KMS-11 (cell line): ENCODE data around the gene CPLANE1.

ENCODE experiments used
- H2AFZ ChIP-seq: fragments of 200-600 bp; sonication (generic); 2 replicates; pipeline ENCODE4 v1.6.1; 2016; ENCODE audit warnings: antibody characterized with exemption, mixed run types, low read depth
- H3K27ac ChIP-seq: fragments of 200-600 bp; sonication (generic); 2 replicates; pipeline ENCODE4 v1.6.1; 2016; ENCODE audit warnings: mild to moderate bottlenecking, mixed run types
- H3K27me3 ChIP-seq: fragments of 200-600 bp; sonication (generic); 2 replicates; pipeline ENCODE4 v1.6.1; 2017; ENCODE audit warnings: mild to moderate bottlenecking, low read depth, mixed run types, moderate library complexity; ENCODE audit not compliant: insufficient read depth
- H3K36me3 ChIP-seq: fragments of 200-600 bp; sonication (generic); 2 replicates; pipeline ENCODE4 v1.6.1; 2017; ENCODE audit warnings: mild to moderate bottlenecking, mixed run types; ENCODE audit not compliant: insufficient read depth
- H3K4me1 ChIP-seq: fragments of 200-600 bp; sonication (generic); 2 replicates; pipeline ENCODE4 v1.6.1; 2016; ENCODE audit warnings: mild to moderate bottlenecking, low read depth, mixed run types; ENCODE audit not compliant: poor library complexity, severe bottlenecking
- H3K4me2 ChIP-seq: fragments of 200-600 bp; sonication (generic); 2 replicates; pipeline ENCODE4 v1.7.0; 2016; ENCODE audit warnings: mild to moderate bottlenecking, mixed run types
- H3K4me3 ChIP-seq: fragments of 200-600 bp; sonication (generic); IDR thresholded peaks from 2 replicates; pipeline ENCODE4 v1.6.1; 2017; ENCODE audit warnings: low read depth, low read length, mixed read lengths; ENCODE audit not compliant: insufficient read depth
- H3K79me2 ChIP-seq: fragments of 200-600 bp; sonication (generic); 2 replicates; pipeline ENCODE4 v1.6.1; 2016; ENCODE audit warnings: low read depth, mixed run types; ENCODE audit not compliant: insufficient read depth
- H3K9ac ChIP-seq: fragments of 200-600 bp; sonication (generic); 2 replicates; pipeline ENCODE4 v1.6.1; 2016; ENCODE audit warnings: mild to moderate bottlenecking, mixed run types
- H4K20me1 ChIP-seq: fragments of 200-600 bp; sonication (generic); 2 replicates; pipeline ENCODE4 v1.6.1; 2016; ENCODE audit warnings: mild to moderate bottlenecking, mixed run types; ENCODE audit not compliant: insufficient read depth
- TF ChIP-seq, protein P1 (sequence below): fragments of 200-600 bp; sonication (generic); conservative IDR thresholded peaks from 2 replicates; pipeline ENCODE4 v1.6.1; 2017; ENCODE audit warnings: low read depth, mild to moderate bottlenecking, antibody characterized with exemption, low read length, moderate library complexity, mixed read lengths

Gene CPLANE1

DNA sequence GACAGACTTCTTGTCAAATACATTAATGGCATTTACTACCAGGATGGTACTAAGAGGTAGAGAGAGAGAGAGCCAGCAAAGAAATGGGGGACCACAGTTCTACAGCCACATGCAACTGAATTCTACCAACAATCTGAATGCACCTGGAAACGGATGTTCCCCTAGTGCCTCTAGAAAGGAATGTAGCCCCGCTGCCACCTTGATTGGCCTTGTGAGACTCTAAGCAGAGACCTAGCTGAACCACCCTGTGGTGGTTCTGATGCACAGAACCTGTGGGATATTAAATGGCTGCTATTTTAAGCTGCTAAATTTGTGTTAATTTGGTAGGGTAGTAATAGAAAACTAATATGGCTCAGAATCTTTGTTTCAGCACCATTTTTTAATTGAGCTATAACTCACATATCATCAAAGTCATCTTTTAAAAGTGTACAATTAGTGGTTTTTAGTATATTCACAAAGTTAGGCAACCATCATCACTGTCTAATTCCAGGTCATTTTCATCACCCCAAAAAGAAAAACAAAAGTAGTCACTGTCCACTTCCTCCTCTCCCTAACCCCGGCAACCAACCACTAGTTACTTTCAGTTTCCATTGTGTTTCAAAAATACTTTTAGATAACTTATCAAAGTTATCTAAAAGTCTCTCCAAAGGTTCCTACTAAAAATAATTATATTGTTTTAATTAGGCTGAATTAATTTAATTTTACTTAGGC is 51.7 kb downstream of the CPLANE1 start:
- H3K27ac ChIP-seq, result peak overlapping the region; percentile 35; the same call in 1 of the 2 replicates
- H3K27me3 ChIP-seq, result no peaks in the 10 kb centered on the region
- H3K4me2 ChIP-seq, result peak overlapping the region; percentile 99
- H3K9ac ChIP-seq, result no peak overlapping the region
- TF ChIP-seq, protein P1, sequence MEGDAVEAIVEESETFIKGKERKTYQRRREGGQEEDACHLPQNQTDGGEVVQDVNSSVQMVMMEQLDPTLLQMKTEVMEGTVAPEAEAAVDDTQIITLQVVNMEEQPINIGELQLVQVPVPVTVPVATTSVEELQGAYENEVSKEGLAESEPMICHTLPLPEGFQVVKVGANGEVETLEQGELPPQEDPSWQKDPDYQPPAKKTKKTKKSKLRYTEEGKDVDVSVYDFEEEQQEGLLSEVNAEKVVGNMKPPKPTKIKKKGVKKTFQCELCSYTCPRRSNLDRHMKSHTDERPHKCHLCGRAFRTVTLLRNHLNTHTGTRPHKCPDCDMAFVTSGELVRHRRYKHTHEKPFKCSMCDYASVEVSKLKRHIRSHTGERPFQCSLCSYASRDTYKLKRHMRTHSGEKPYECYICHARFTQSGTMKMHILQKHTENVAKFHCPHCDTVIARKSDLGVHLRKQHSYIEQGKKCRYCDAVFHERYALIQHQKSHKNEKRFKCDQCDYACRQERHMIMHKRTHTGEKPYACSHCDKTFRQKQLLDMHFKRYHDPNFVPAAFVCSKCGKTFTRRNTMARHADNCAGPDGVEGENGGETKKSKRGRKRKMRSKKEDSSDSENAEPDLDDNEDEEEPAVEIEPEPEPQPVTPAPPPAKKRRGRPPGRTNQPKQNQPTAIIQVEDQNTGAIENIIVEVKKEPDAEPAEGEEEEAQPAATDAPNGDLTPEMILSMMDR, result no peak
- H2AFZ ChIP-seq, result peak overlapping the region; percentile 36
- no peaks in the 10 kb centered on the region for H3K79me2 ChIP-seq
- H3K4me3 ChIP-seq, result no peak overlapping the region
- peaks cover 23% of the 10 kb centered on the region for H3K4me1 ChIP-seq
- no peaks in the 10 kb centered on the region for H3K36me3 ChIP-seq
- no peaks in the 10 kb centered on the region for H4K20me1 ChIP-seq

DNA sequence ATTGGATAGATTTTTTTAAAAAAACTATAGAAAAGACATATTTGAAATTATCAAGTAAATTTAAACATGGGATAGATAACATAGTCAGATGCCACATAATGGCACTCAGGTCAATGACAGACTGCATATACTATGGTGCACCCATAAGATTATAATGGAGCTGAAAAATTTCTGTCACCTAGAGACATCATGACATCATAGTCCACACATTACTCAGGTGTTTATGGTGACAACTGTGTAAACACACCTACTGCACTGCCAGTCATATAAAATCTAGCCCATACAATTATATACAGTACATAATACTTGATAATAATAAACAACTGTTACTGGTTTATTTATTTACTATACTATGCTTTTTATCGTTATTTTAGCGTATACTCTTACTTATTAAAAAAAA is 58.6 kb downstream of the CPLANE1 start:
- TF ChIP-seq, protein P1, result no peak

DNA sequence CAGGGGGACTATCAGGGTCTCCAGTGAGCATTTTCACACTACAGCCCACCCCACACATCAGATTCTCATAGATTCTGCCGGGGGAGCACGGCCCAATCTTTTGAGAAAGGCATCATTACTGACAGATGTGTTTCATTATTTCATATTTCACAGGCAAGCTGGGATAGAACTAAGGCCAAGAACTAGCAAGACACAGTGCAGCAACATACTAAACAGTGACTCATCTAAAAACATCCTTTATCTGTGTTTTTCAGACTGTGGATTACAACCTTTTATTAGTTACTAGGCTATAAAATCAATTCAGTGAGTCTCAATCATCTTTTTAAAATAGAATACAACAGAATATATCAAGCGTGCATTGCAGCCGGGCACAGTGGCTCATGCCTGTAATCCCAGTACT is 59.8 kb downstream of the CPLANE1 start:
- H3K4me3 ChIP-seq, result no peak overlapping the region
- no peaks in the 10 kb centered on the region for H3K4me1 ChIP-seq
- no peaks in the 10 kb centered on the region for H3K27me3 ChIP-seq
- no peaks in the 10 kb centered on the region for H4K20me1 ChIP-seq
- no peaks in the 10 kb centered on the region for H3K36me3 ChIP-seq
- TF ChIP-seq, protein P1, result no peak
- H3K27ac ChIP-seq, result no peak overlapping the region
- no peak overlapping the region for H3K4me2 ChIP-seq
- H3K79me2 ChIP-seq, result no peaks in the 10 kb centered on the region
- H3K9ac ChIP-seq, result no peak overlapping the region
- no peak overlapping the region for H2AFZ ChIP-seq

More for the DNA sequence above, 58.6 kb downstream of the CPLANE1 start:
- Histone ChIP-seq H3K27ac (no peak overlapping the region), H3K27me3 (no peaks in the 10 kb centered on the region), H3K79me2 (no peaks in the 10 kb centered on the region), H3K4me2 (no peak overlapping the region), H3K36me3 (no peaks in the 10 kb centered on the region), H3K9ac (no peak overlapping the region), H2AFZ (no peak overlapping the region), H3K4me3 (no peak overlapping the region), H3K4me1 (no peaks in the 10 kb centered on the region), H4K20me1 (no peaks in the 10 kb centered on the region)

DNA sequence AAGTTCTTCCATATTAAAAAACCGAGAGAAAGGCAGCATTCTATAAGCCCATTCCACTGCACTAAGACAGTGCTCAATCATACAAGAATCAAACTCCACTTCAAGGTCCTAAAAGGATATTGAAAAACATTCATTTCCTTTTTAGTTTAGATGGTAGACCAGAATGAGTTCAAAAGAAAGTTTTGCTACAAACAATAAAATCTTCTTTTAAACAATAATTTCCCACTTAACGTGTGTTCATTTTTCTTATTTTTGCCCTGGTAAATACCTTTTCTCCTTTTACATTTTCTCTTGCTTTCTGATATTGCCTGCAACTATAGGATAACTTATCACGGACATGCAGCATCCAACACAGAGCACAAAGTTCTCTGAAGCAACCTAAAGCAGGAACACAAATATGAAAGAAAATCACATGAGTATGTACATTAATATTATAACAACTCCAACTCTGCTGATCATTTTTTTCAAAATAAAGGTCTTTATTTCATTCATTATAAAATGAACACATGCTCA is 61.7 kb downstream of the CPLANE1 start:
- no peak overlapping the region for H3K9ac ChIP-seq
- TF ChIP-seq, protein P1, result no peak

More for the DNA sequence above, 61.7 kb downstream of the CPLANE1 start:
- Histone ChIP-seq H3K4me3 (no peak overlapping the region), H3K4me1 (no peaks in the 10 kb centered on the region), H2AFZ (no peak overlapping the region), H3K36me3 (no peaks in the 10 kb centered on the region), H3K27me3 (no peaks in the 10 kb centered on the region), H3K79me2 (no peaks in the 10 kb centered on the region), H4K20me1 (no peaks in the 10 kb centered on the region), H3K27ac (no peak overlapping the region), H3K4me2 (no peak overlapping the region)
